Stimulated activated CD4-positive, alpha-beta T cell treated with anti-CD3 and anti-CD28 coated beads, Interleukin-15, amount 100 ng/mL, for 48 hours (primary cell): ENCODE data around the gene EPHA5.
"Not testable (repeated sequence)": the region's sequence is repeated elsewhere in the genome, so short reads cannot be mapped to it uniquely, and the experiment has no call there.

Experiments used
- DNase-seq, 2 donors: peaks; one replicate each; pipeline ENCODE4 v3.0.0-alpha.2; 2020; ENCODE audit warnings: low read depth in 2 of 2

The EPHA5 gene

GRCh38 chr4:65367306-65367705, 303.0 kb downstream of the EPHA5 start:
- DNase-seq: no peak

DNA sequence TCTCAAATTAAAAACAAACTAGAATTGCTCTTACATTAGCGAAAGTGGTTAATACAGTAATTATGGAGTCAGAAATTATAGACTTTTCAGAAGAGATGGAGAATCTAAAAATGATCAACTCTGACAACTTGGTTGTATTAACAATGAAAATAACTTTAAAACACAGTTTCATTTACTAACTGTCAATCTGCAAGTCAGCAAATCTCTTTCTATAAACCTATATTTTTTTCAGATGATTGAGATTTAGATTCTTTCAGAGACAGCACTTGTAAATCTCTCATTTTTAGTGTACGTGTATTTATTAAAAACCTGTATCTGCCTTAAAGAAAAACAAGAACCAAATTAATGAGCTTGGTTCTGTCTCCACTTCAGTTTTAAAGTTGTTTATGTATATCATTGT, 311.4 kb downstream of the EPHA5 start:
- DNase-seq: no peak

DNA sequence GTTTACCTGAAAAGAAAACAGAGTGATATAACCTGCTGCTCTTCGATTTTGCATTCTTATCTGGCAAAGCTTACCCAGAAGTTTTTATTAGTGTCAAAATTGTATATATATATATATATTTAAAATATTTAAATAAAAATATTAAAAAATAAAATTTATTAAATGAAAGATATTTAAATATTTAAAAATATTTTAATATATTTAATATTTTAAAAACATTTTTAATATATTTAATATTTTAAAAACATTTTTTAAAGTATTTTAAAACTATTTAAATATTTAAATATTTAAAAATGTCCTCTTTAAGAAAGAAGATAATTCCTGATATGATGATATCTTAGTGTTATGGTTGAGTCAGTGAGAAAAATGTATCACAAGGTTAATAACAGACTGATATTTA, 317.2 kb downstream of the EPHA5 start:
- no peak for DNase-seq

DNA sequence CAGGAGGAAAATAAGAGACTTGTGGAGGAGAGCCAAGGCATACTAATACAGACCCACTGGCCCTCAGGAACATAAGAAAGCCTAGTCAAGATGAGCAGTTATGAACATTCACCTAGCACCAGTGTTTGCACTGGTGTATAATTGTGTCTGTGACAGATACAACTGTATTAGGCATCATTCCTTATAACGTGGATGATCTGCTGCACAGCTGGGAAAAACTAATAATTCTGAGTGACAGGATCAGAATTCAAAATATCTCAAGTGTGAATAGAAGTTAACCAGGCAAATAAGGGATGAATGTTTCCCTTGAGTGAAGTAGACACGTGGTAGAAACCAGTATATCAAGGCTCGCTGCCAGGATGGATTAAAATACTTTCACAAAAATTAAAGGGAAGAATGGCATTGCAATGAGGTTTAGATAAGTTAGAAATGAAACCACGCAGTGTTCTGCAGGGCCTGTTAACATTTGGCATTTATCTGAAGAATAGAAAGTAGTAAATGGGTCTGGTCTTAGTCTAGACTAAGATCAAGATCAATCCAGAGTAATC, 325.9 kb downstream of the EPHA5 start:
- no peak for DNase-seq

- DNase-seq: no peak
Measured at GRCh38 chr4:65343342-65343741, 326.9 kb downstream of the EPHA5 start.

GRCh38 chr4:65341557-65341956, 328.7 kb downstream of the EPHA5 start:
- no peak for DNase-seq

DNA sequence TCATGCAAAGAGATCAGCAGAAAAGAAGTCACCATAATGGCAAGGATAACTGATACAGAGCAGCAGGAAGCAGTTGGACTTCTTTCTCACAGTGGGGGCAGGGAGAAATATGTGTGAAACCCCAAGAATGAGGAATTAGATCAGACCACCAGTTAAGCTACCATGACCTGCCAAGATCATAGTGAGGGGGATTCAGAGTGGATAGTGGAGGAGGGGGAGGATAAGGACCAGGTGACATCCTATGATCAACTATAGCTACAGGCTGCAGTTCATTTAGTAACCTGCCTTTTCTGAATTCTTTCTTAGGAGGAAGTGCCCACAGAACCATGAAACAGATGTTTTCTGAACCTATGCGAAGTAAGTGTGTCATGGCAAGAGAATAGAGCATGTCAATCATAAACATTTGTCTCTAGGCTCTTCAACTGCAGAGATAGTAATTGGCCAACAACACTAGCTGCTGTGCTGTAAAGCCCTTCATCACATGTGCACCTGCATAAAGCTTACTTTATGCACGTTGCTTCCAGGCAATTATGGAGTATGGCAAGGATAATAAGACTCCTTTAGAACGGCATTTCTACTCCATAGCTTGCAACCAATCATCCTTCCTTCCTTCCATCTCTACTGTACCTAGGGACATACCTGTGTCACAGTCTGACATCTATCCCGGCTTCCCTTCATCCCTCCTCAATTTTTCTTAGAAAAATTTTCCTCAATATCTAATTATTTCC, 329.7 kb downstream of the EPHA5 start:
- no peak for DNase-seq

DNA sequence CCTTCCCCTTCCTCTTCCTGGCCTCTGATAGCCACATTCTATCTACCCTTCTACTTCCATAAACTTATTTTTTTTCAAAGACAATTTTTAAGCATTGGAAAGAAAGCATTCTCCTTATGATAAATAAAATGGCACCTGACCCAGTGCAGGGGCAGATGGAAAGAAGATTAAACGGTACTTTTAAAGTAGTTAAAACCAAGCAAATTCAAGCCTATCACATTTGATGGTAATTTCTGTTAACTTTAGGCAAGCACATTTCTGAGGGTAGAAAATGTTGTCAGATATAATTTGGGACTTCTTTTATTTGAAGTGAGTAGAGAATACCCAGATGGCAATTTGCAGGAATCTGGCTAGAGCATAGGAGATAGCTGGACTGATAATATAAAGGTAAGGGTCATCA, 332.9 kb downstream of the EPHA5 start:
- no peak for DNase-seq

GRCh38 chr4:65336465-65336864, 333.8 kb downstream of the EPHA5 start:
- DNase-seq: no peak

DNA sequence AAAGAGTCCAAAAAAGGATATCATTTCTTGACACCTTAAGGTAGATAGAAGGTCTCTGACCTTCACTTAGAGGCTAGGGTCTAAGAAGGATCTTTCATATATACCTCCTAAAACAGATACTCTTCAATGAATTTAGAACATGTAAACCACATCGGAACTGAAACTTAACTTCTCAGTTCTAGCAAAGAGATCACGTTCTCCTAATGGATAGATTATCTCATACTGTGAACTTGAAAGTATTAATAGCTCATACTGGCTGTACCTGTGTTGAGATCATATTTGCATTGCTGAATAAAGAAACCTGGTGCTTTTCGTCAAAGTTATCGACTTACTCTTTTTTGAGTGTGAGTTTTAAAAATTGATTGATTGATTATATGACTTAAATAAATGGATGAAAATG, 353.8 kb downstream of the EPHA5 start:
- DNase-seq: no peak

DNA sequence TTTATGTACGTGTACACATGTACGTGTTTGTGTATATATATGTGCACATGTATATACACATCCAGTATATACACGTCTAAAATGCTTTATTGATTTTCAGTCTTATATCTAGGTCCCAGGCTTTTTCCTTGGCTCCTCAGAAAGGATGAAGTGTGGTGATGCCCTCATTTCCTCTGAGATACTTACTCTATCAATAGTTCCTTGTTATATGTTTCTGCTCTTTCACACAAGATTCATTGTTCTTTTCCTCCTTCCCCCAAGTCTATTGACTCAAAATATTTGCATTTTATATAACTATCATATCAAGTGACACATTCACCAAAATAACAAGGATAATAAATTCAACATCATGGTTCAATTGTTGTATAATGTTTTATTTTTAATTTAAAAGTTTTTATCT, 359.2 kb downstream of the EPHA5 start:
- DNase-seq: no peak

GRCh38 chr4:65310586-65310985, 359.7 kb downstream of the EPHA5 start:
- DNase-seq: no peak

GRCh38 chr4:65308626-65309025, 361.7 kb downstream of the EPHA5 start:
- not testable (repeated sequence) for DNase-seq

DNA sequence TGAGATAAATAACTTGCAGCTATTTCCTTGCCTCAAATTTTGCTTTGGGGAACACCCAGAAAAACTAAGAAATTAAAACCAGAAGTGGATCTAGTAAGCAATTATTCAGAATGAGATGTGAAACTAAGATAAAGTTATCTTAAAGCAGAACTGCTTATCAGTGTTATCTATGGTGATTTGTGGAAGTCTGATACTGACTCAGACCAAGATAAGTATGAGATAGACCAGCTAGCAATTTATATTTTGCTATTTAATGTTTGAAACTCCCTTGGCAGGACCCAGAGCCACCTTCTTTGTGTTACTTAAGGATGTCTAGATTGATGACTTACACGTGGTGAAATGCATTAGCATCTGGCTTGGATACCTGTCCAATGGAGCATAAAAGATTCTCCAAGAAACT, 368.1 kb downstream of the EPHA5 start:
- no peak for DNase-seq

DNA sequence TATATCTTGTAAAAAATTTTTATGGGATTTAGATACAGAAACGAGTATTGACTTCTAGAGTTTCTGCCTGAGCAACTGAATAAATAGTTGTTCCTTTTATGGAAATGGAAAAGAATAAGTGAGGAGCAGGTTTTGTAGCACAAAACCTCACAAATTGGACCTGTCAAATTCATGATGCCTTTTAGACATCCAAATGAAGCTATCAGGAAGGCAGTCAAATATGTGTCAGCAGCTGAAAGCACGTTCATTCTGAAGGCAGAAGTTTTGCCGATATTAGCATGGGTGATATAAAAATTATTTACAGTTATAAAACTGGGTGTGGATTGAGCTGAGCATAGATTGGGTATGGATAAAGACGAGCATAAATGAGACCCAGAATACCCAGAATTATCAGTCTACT, 374.0 kb downstream of the EPHA5 start:
- DNase-seq: no peak

DNA sequence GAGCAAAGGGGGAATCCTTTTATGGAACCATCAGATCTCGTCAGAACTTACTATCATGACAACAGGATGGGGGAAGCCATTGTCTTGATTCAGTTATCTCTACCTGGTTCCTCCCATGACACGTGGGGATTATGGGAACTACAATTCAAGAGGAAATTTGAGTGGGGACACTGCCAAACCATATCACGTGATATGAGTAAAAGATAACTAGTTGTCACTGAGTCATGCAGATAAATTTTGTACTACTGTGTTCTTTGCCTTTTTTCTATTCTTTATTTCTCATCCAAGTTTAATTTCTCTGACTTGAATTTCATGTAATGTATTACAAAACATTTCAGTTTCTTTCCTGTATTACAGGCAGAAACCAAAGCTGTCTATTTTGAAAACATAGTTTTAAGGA, 383.2 kb downstream of the EPHA5 start:
- DNase-seq: no peak
